Astrocyte (in vitro differentiated cells and primary cell): ENCODE results near the gene SNRNP40. TPM values are rescaled to one million over a fixed set of nuclear protein-coding genes. Genes with fewer than 3 reads are reported as not detected.

ENCODE experiments used
- DNase-seq: peaks from one replicate; pipeline ENCODE4 v3.0.0-alpha.2; 2010; ENCODE audit warnings: low read depth
- FAIRE-seq: peaks from 2 replicates; lab custom pipeline; 2011; peaks lifted over from hg19 to GRCh38; lab: Jason Lieb, UNC
- H2AFZ ChIP-seq: 2 replicates; pipeline ENCODE4 v1.6.0; 2012; ENCODE audit warnings: low read depth, low read length, inconsistent platforms
- H3K27ac ChIP-seq: 2 replicates; pipeline ENCODE4 v1.5.1; 2011; ENCODE audit warnings: low read depth, low read length, inconsistent platforms
- H3K27me3 ChIP-seq: 2 replicates; pipeline ENCODE4 v1.6.0; 2011; ENCODE audit warnings: low read length, inconsistent platforms; ENCODE audit not compliant: insufficient read depth
- H3K36me3 ChIP-seq: 2 replicates; pipeline ENCODE4 v1.5.1; 2011; ENCODE audit warnings: low read length, inconsistent platforms; ENCODE audit not compliant: insufficient read depth
- H3K4me1 ChIP-seq: 2 replicates; pipeline ENCODE4 v1.5.1; 2011; ENCODE audit warnings: low read length, inconsistent platforms; ENCODE audit not compliant: insufficient read depth
- H3K4me2 ChIP-seq: 2 replicates; pipeline ENCODE4 v1.6.0; 2012; ENCODE audit warnings: low read length, inconsistent platforms
- H3K4me3 ChIP-seq: 2 replicates; pipeline ENCODE4 v1.5.1; 2011; ENCODE audit warnings: low read depth, mild to moderate bottlenecking, low read length, inconsistent platforms; ENCODE audit not compliant: insufficient read depth
- H3K79me2 ChIP-seq: 2 replicates; pipeline ENCODE4 v1.6.0; 2012; ENCODE audit warnings: mild to moderate bottlenecking, low read length, inconsistent platforms; ENCODE audit not compliant: insufficient read depth
- H3K9ac ChIP-seq: 2 replicates; pipeline ENCODE4 v1.6.0; 2012; ENCODE audit warnings: mild to moderate bottlenecking, low read length, inconsistent platforms
- H3K9me3 ChIP-seq: 2 replicates; pipeline ENCODE4 v1.5.1; 2012; ENCODE audit warnings: low read depth, mild to moderate bottlenecking, low read length, inconsistent platforms; ENCODE audit not compliant: insufficient read depth
- H4K20me1 ChIP-seq: 2 replicates; pipeline ENCODE4 v1.6.0; 2012; ENCODE audit warnings: low read length, inconsistent platforms; ENCODE audit not compliant: insufficient read depth
- H3K27ac Mint-ChIP-seq: one replicate; pipeline ENCODE4 v1.8.0; 2021; ENCODE audit warnings: mild to moderate bottlenecking, mixed read lengths; ENCODE audit not compliant: unreplicated experiment
- H3K27me3 Mint-ChIP-seq: one replicate; pipeline ENCODE4 v1.8.0; 2021; ENCODE audit warnings: low read depth, mixed read lengths; ENCODE audit not compliant: unreplicated experiment
- H3K36me3 Mint-ChIP-seq: one replicate; pipeline ENCODE4 v1.8.0; 2021; ENCODE audit warnings: low read depth, mixed read lengths; ENCODE audit not compliant: unreplicated experiment
- H3K4me1 Mint-ChIP-seq: one replicate; pipeline ENCODE4 v1.8.0; 2021; ENCODE audit warnings: low read depth, mixed read lengths; ENCODE audit not compliant: unreplicated experiment
- H3K4me3 Mint-ChIP-seq: one replicate; pipeline ENCODE4 v1.8.0; 2021; ENCODE audit warnings: mild to moderate bottlenecking, moderate library complexity, mixed read lengths; ENCODE audit not compliant: unreplicated experiment
- H3K9me3 Mint-ChIP-seq: one replicate; pipeline ENCODE4 v1.8.0; 2021; ENCODE audit warnings: mild to moderate bottlenecking, mixed read lengths; ENCODE audit not compliant: unreplicated experiment
- CTCF ChIP-seq: IDR thresholded peaks from 2 replicates; pipeline ENCODE4 v1.5.1; 2011; ENCODE audit warnings: low read depth, mild to moderate bottlenecking, inconsistent platforms, low read length, moderate library complexity; ENCODE audit not compliant: insufficient read depth
- EZH2 ChIP-seq: IDR thresholded peaks from 2 replicates; pipeline ENCODE4 v1.6.1; 2012; ENCODE audit warnings: mild to moderate bottlenecking, low read length, inconsistent platforms; ENCODE audit not compliant: insufficient read depth
- total RNA-seq: library from RNA; stranded (reverse); gene quantifications from 2 replicates; pipeline ENCODE4 v1.2.1, GENCODE V29; 2021

SNRNP40 gene
- total RNA-seq, 1 donor from 2014 or later, result 42.0 TPM

- Mint-ChIP-seq H3K4me1 (no peaks in the 10 kb centered on the region), H3K27ac (no peak overlapping the region), H3K4me3 (no peak overlapping the region), H3K36me3 (peaks cover 6% of the 10 kb centered on the region), H3K27me3 (no peaks in the 10 kb centered on the region), H3K9me3 (peaks cover under 1% of the 10 kb centered on the region)
- H3K36me3 ChIP-seq, result peaks cover 30% of the 10 kb centered on the region
- no peak overlapping the region for H2AFZ ChIP-seq
- TF ChIP-seq CTCF (no peak), EZH2 (no peak)
- no peaks in the 10 kb centered on the region for H4K20me1 ChIP-seq
- no peak overlapping the region for H3K4me2 ChIP-seq
- H3K4me1 ChIP-seq, result no peaks in the 10 kb centered on the region
- H3K4me3 ChIP-seq, result no peak overlapping the region
- DNase-seq (no peak), FAIRE-seq (no peak)
- no peaks in the 10 kb centered on the region for H3K79me2 ChIP-seq
- H3K9ac ChIP-seq, result no peak overlapping the region
- H3K27me3 ChIP-seq, result no peaks in the 10 kb centered on the region
- no peak overlapping the region for H3K27ac ChIP-seq
- H3K9me3 ChIP-seq, result no peaks in the 10 kb centered on the region
Observed at GRCh38 chr1:31315902-31316301, 19.3 kb upstream of the SNRNP40 start.

- H3K9me3 ChIP-seq, result no peaks in the 10 kb centered on the region
- peaks cover 16% of the 10 kb centered on the region for H3K36me3 ChIP-seq
- no peak overlapping the region for H2AFZ ChIP-seq
- DNase-seq (no peak), FAIRE-seq (no peak)
- no peaks in the 10 kb centered on the region for H3K27me3 ChIP-seq
- no peak overlapping the region for H3K4me3 ChIP-seq
- H3K79me2 ChIP-seq, result peaks cover 20% of the 10 kb centered on the region
- Mint-ChIP-seq H3K27me3 (no peaks in the 10 kb centered on the region), H3K4me3 (no peak overlapping the region), H3K27ac (no peak overlapping the region), H3K9me3 (peaks cover 3% of the 10 kb centered on the region), H3K4me1 (peaks cover 4% of the 10 kb centered on the region), H3K36me3 (peaks cover 15% of the 10 kb centered on the region)
- no peak overlapping the region for H3K9ac ChIP-seq
- H3K4me2 ChIP-seq, result no peak overlapping the region
- peaks cover 3% of the 10 kb centered on the region for H4K20me1 ChIP-seq
- H3K27ac ChIP-seq, result no peak overlapping the region
- H3K4me1 ChIP-seq, result peaks cover 4% of the 10 kb centered on the region
- TF ChIP-seq CTCF, result no peak
- no peak for TF ChIP-seq EZH2
Observed at GRCh38 chr1:31310198-31310597, 13.6 kb upstream of the SNRNP40 start.

GRCh38 chr1:31308036-31308435 lies 11.4 kb upstream of the SNRNP40 start:
- H3K4me3 Mint-ChIP-seq, result no peak overlapping the region
- FAIRE-seq (peak; percentile 5), DNase-seq (no peak)
- peaks cover 12% of the 10 kb centered on the region for H3K36me3 ChIP-seq
- no peak overlapping the region for H3K9ac ChIP-seq
- peaks cover 3% of the 10 kb centered on the region for H3K9me3 Mint-ChIP-seq
- no peak overlapping the region for H3K4me2 ChIP-seq
- H3K27me3 ChIP-seq, result no peaks in the 10 kb centered on the region
- peaks cover 4% of the 10 kb centered on the region for H3K4me1 ChIP-seq
- no peak overlapping the region for H3K27ac ChIP-seq
- H2AFZ ChIP-seq, result no peak overlapping the region
- H4K20me1 ChIP-seq, result peaks cover 4% of the 10 kb centered on the region
- no peaks in the 10 kb centered on the region for H3K9me3 ChIP-seq
- no peak overlapping the region for H3K4me3 ChIP-seq
- no peaks in the 10 kb centered on the region for H3K27me3 Mint-ChIP-seq
- H3K4me1 Mint-ChIP-seq, result peaks cover 4% of the 10 kb centered on the region
- peaks cover 19% of the 10 kb centered on the region for H3K36me3 Mint-ChIP-seq
- peaks cover 36% of the 10 kb centered on the region for H3K79me2 ChIP-seq
- peak overlapping the region; percentile 35 for H3K27ac Mint-ChIP-seq
- TF ChIP-seq EZH2 (no peak), CTCF (no peak)
